Adrenal gland (tissue), 12 donors: ENCODE data around the gene C5orf24. TPM values are rescaled to one million over a fixed set of nuclear protein-coding genes. Genes with fewer than 3 reads are reported as not detected.

Experiments
- DNase-seq, 7 donors: peaks; one replicate each; pipeline ENCODE4 v3.0.0-alpha.2; 2019 to 2020
- H3K27ac ChIP-seq, 5 donors: fragments of 200-600 bp; sonication (generic) in 4 of 5; 1 replicate in 3 of 5; 2 replicates in 2 of 5; pipeline versions ENCODE4 v1.5.1 to v1.8.0; 2016 to 2020; ENCODE audit warnings: mild to moderate bottlenecking in 1 of 5
- H3K27me3 ChIP-seq: fragments of 200-600 bp; 2 replicates; pipeline ENCODE4 v1.8.0; 2021
- H3K36me3 ChIP-seq, 2 donors: fragments of 200-600 bp; replicated peaks in 1 of 2; 1 replicate in 1 of 2; 2 replicates in 1 of 2; pipeline versions ENCODE4 v1.5.1 to v1.8.0; 2018 to 2022
- H3K4me1 ChIP-seq, 2 donors: fragments of 200-600 bp; replicated peaks in 1 of 2; 1 replicate in 1 of 2; 2 replicates in 1 of 2; pipeline versions ENCODE4 v1.5.1 to v1.8.0; 2018 to 2021
- H3K4me3 ChIP-seq, 4 donors: fragments of 200-600 bp; sonication (generic) in 3 of 4; one replicate each; pipeline ENCODE4 v1.5.1; 2016 to 2018
- H3K9me3 ChIP-seq, 3 donors: fragments of 200-600 bp; sonication (generic) in 1 of 3; replicated peaks in 1 of 3; 1 replicate in 2 of 3; 2 replicates in 1 of 3; pipeline versions ENCODE4 v1.5.1 to v1.8.0; 2016 to 2021
- POLR2A ChIP-seq, 2 donors: fragments of 450-650 bp; IDR thresholded peaks; one replicate each; pipeline ENCODE4 v1.6.1; 2017; ENCODE audit warnings: antibody characterized with exemption in 2 of 2, mild to moderate bottlenecking in 2 of 2, moderate library complexity in 1 of 2
- WGBS, 4 donors: extraction: QIAGEN DNeasy Blood & Tissue Kit in 2 of 4; methylation state at CpG; one replicate each; pipeline versions ENCODE4 v1.1.5 to v1.1.7; 2013 to 2017; 5-methylcytosine and 5-hydroxymethylcytosine counted together
- intact Hi-C, 2 donors: fragments of 100-400 bp; cut with DNase I; formaldehyde crosslinking; loops; one replicate each; pipeline versions ENCODE4 v1.14.1 to v1.15.0; 2022 to 2023
- polyA plus RNA-seq, 3 donors: library from polyadenylated mRNA; stranded (reverse); fragments of 200-250 nt in 2 of 3; fragments of 350-450 nt in 1 of 3; fragmentation: Illumina TruSeq in 1 of 3; extraction: RNeasy Lipid Tissue Mini Kit (QIAGEN cat#74804) in 1 of 3; gene quantifications; one replicate each; pipeline ENCODE4 v1.2.3, GENCODE V29; 2013 to 2014
- total RNA-seq, 9 donors: library from RNA; depleted of rRNA in 4 of 9; stranded (reverse); fragments of >200 nt in 4 of 9; fragments of 120-200 nt in 1 of 9; fragmentation: NEBNext Ultra II Directional in 1 of 9; extraction: Animal tissue kit (Norgen Biotek cat#: 25700) in 1 of 9; gene quantifications; one replicate each; pipeline versions ENCODE4 v1.1.0 to v1.2.4, GENCODE V29; 2013 to 2023
- TF ChIP-seq, protein P1 (sequence below), 6 experiments: fragments of 450-650 bp in 4 of 6; fragments of 200-600 bp in 2 of 6; sonication (generic) in 1 of 6; IDR thresholded peaks; 1 replicate in 5 of 6; 2 replicates in 1 of 6; pipeline versions ENCODE4 v1.5.1 to v1.8.0; 2016 to 2021; ENCODE audit warnings: antibody characterized with exemption in 6 of 6, mild to moderate bottlenecking in 2 of 6, moderate library complexity in 1 of 6
- donor health status: healthy with polysubstance abuse.
- donor health status: Bipolar disorder and iron deficiency.
- donor health status: DM: yes; HTN: yes; CAD: no.
- donor health status: DM: no; HTN: no; CAD: no.
- donor health status: DM: no; HTN: no; CAD: no.
- donor health status: DM: yes; HTN: yes; CAD: no.

Gene C5orf24
- total and polyA plus RNA-seq, 12 donors: 13.5 to 68.2 (median 42.4) TPM

DNA sequence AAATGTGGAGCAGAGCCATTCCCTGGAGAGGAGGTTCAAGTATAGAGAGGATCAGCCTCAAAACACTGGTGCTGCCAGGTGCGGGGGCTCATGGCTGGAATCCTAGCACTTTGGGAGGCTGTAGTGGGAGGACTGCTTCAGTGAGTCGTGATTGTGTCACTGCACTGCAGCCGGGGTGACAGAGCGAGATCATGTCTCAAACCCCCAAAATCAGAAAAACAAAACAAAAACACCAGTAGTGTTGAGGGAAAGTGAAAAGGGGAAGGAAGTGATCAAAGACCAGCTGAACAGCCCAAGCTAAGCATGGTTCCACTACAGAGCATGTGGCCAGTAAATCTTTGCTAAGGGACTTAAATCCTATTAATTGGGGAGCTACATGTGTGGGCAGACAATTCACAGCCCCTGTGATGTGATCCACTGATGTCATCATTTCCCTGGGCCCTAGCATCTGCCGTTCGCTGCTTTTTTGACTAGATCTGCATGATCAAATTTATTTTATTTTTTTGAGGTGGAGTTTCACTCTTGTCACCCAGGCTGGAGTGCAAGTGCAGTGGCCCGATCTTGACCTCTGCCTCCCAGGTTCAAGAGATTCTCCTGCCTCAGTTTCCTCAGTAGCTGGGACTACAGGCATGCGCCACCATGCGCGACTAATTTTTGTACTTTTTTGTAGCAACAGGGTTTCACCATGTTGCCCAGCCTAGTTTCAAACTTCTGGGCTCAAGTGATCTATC, 56.5 kb downstream of the C5orf24 start:
- Histone ChIP-seq H3K36me3 (peaks cover 0 to 19% of the 10 kb centered on the region in 2 donors), H3K9me3 (no peaks in the 10 kb centered on the region), H3K27ac (no peak overlapping the region), H3K27me3 (no peaks in the 10 kb centered on the region), H3K4me1 (peaks cover 0 to 3% of the 10 kb centered on the region in 2 donors), H3K4me3 (no peak overlapping the region)
- TF ChIP-seq POLR2A (IDR thresholded peaks at IDR 0.05): no peak
- TF ChIP-seq, protein P1, sequence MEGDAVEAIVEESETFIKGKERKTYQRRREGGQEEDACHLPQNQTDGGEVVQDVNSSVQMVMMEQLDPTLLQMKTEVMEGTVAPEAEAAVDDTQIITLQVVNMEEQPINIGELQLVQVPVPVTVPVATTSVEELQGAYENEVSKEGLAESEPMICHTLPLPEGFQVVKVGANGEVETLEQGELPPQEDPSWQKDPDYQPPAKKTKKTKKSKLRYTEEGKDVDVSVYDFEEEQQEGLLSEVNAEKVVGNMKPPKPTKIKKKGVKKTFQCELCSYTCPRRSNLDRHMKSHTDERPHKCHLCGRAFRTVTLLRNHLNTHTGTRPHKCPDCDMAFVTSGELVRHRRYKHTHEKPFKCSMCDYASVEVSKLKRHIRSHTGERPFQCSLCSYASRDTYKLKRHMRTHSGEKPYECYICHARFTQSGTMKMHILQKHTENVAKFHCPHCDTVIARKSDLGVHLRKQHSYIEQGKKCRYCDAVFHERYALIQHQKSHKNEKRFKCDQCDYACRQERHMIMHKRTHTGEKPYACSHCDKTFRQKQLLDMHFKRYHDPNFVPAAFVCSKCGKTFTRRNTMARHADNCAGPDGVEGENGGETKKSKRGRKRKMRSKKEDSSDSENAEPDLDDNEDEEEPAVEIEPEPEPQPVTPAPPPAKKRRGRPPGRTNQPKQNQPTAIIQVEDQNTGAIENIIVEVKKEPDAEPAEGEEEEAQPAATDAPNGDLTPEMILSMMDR (IDR thresholded peaks at IDR 0.05): no peak
- DNase-seq: no peak
- intact Hi-C loops: loop anchor here (10.0 kb wide), 2 partner anchors 57 to 157 kb away; partner anchors contain the start of gene C5orf24 (in 1 of the 2)
- WGBS, 4 donors: 76 to 81% (median 78%) methylated on average over 10 of the region's 10 CpGs

DNA sequence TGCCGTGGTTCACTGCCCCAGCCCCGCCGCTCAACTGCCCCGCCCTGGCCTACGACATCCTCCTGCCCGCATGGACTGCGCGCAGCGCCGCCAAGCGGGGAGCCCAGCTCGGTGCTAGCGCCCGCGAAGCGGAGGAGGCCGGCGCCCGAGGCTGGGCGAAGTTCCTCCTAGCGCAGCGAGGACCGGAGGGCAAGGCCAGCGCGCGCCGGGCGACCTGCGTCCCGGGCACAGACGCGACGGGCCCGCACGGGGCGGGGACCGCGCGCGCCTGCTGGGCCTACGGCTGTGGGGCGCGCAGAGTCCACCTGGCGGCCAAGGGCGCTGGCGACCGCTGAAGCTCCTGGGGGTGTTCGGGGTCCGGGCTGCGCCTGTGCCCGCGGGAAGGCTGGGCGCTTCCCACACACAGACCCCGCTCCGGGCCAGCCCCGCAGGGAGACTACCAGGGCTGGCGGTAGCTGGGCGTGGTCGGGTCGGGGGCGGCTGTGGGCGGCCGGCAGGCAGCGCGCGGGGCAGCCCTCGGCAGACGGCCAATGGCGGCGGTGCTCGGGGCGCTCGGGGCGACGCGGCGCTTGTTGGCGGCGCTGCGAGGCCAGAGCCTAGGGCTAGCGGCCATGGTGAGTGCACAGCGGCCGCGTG, 59.0 kb downstream of the C5orf24 start, which contains the start of gene PCBD2:
Gene PCBD2 (plus strand): TSS at position 522 of the 636 bp plus-strand sequence. CDS start 9 bp downstream, at position 531.
- H3K27ac ChIP-seq: peak within 1 kb of the TSS; percentile 57 to 99 (median 98)
- DNase-seq: peak; percentile 89 to 94 (median 92)

DNA sequence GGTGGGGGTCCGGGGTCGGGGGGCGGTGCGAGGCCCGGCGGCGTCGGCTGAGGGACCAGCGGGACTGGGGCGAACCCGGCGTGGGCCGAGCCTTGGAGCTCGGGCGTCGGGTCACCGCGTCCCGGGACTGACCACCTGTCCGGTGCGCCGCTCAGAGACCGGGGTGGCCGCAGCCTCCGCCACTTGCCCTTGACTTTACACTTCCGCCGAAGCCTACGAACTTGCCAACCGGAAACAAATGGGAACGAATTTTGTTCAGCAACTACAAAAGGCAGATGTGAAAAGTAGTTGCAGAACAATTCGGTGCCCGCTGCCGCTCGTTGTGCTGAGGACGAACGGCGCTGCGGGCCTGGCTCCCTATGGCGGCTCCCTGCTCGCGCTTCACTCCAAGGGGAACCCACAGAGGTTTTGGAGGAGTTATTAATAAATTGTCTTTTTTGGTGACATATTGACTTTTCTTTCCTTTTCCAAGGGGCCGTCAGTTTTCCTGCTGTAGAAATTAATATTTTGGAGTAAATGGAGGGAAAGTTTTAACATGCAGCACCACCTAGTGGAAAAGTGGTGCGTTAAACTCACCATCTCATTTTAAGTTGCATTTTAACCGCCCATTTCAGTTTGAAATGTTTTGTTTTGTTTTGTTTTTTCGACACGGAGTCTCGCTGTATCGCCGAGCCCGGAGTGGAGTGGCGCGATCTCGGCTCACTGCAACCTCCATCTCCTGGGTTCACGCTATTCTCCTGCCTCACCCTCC, 59.7 kb downstream of the C5orf24 start:
- DNase-seq: peak in 6 of 7 donors; percentile 13 to 80 (median 68)

More for the DNA sequence above, 59.0 kb downstream of the C5orf24 start, which contains the start of gene PCBD2:
- H3K4me1 ChIP-seq: peaks cover 0 to 3% of the 10 kb centered on the region in 2 donors
- H3K9me3 ChIP-seq: no peaks in the 10 kb centered on the region
- 0% methylated on average over 3 to 84 of the region's 84 CpGs for WGBS, 4 donors
- intact Hi-C loops: loop anchor here (10.0 kb wide), 2 partner anchors 60 to 160 kb away; partner anchors contain the start of gene C5orf24 (in 1 of the 2)
- TF ChIP-seq, protein P1 (IDR thresholded peaks at IDR 0.05): peak; percentile 67 to 97 (median 82)
- TF ChIP-seq POLR2A (IDR thresholded peaks at IDR 0.05): peak; percentile 64 to 76
- peaks cover 0 to 2% of the 10 kb centered on the region in 2 donors for H3K36me3 ChIP-seq
- peak within 1 kb of the TSS; percentile 75 to 82 (median 76) for H3K4me3 ChIP-seq
- H3K27me3 ChIP-seq: no peaks in the 10 kb centered on the region

More for the DNA sequence above, 59.7 kb downstream of the C5orf24 start:
- TF ChIP-seq, protein P1 (IDR thresholded peaks at IDR 0.05): peak; percentile 68 to 93 (median 78)
- TF ChIP-seq POLR2A (IDR thresholded peaks at IDR 0.05): no peak
- 0 to 2% (median 0%) methylated on average over 24 to 54 of the region's 54 CpGs for WGBS, 4 donors
- intact Hi-C loops: loop anchor here (10.0 kb wide), 2 partner anchors 61 to 161 kb away; partner anchors contain the start of gene C5orf24 (in 1 of the 2)
- Histone ChIP-seq H3K27ac (peak overlapping the region; percentile 57 to 99 (median 98)), H3K4me3 (peak overlapping the region; percentile 75 to 82 (median 76)), H3K9me3 (no peaks in the 10 kb centered on the region), H3K4me1 (peaks cover 0 to 3% of the 10 kb centered on the region in 2 donors), H3K36me3 (no peaks in the 10 kb centered on the region), H3K27me3 (no peaks in the 10 kb centered on the region)
